Measurements from ENCODE around the gene XNDC1N.
"Not testable (repeated sequence)": the region's sequence is repeated elsewhere in the genome, so short reads cannot be mapped to it uniquely, and the experiment has no call there.

The XNDC1N gene

GRCh38 chr11:71908218-71908617 lies 20.2 kb downstream of the XNDC1N start:
- no peak for DNase-seq (ENCODE audit: low read depth, low spot score)
- TF ChIP-seq EZH2 (IDR thresholded peaks at IDR 0.05): no peak
- no peak for TF ChIP-seq POLR2AphosphoS5 (IDR thresholded peaks at IDR 0.05; ENCODE audit: borderline replicate concordance, low read depth, low read length)
- no peak for TF ChIP-seq FOXP2 (optimal IDR thresholded peaks at IDR 0.05; ENCODE audit: control extremely low read depth, extremely low read length, insufficient read depth)
- no peaks in the 10 kb centered on the region; the same call in 1 of the 2 replicates for H3K36me3 ChIP-seq (ENCODE audit: insufficient read depth, low read length)
- H3K27ac ChIP-seq: no peak overlapping the region
- no peak overlapping the region for H3K4me3 ChIP-seq
- H3K9ac ChIP-seq (ENCODE audit: insufficient read length): no peak overlapping the region
- no peaks in the 10 kb centered on the region for H3K9me3 ChIP-seq (ENCODE audit: low read depth, low read length)

GRCh38 chr11:71901137-71901536 lies 27.3 kb downstream of the XNDC1N start:
- not testable (repeated sequence) for DNase-seq (ENCODE audit: low read depth, low spot score); H3K36me3 ChIP-seq (ENCODE audit: insufficient read depth, low read length); H3K9ac ChIP-seq (ENCODE audit: insufficient read length); H3K4me3 ChIP-seq; H3K27ac ChIP-seq; H3K9me3 ChIP-seq (ENCODE audit: low read depth, low read length)

- H3K9me3 ChIP-seq (ENCODE audit: low read depth, low read length): no peaks in the 10 kb centered on the region
- H3K27ac ChIP-seq: no peak overlapping the region
- no peak overlapping the region for H3K4me3 ChIP-seq
- no peak for DNase-seq (ENCODE audit: low read depth, low spot score)
- no peak overlapping the region for H3K9ac ChIP-seq (ENCODE audit: insufficient read length)
- TF ChIP-seq POLR2AphosphoS5 (IDR thresholded peaks at IDR 0.05; ENCODE audit: borderline replicate concordance, low read depth, low read length) (no peak), EZH2 (IDR thresholded peaks at IDR 0.05) (no peak), FOXP2 (optimal IDR thresholded peaks at IDR 0.05; ENCODE audit: control extremely low read depth, extremely low read length, insufficient read depth) (no peak)
- H3K36me3 ChIP-seq (ENCODE audit: insufficient read depth, low read length): no peaks in the 10 kb centered on the region
Measured at GRCh38 chr11:71895961-71896360, 32.4 kb downstream of the XNDC1N start.

GRCh38 chr11:71889181-71889872 lies 39.1 kb downstream of the XNDC1N start:
- H3K36me3 ChIP-seq (ENCODE audit: insufficient read depth, low read length); H3K27ac ChIP-seq; H3K4me3 ChIP-seq; H3K9ac ChIP-seq (ENCODE audit: insufficient read length); DNase-seq (ENCODE audit: low read depth, low spot score); H3K9me3 ChIP-seq (ENCODE audit: low read depth, low read length): not testable (repeated sequence)

GRCh38 chr11:71888335-71889010 lies 39.9 kb downstream of the XNDC1N start:
- H3K9me3 ChIP-seq (ENCODE audit: low read depth, low read length): not testable (repeated sequence)

GRCh38 chr11:71885806-71886205 lies 42.6 kb downstream of the XNDC1N start:
- H3K9ac ChIP-seq (ENCODE audit: insufficient read length); H3K4me3 ChIP-seq; H3K9me3 ChIP-seq (ENCODE audit: low read depth, low read length); H3K36me3 ChIP-seq (ENCODE audit: insufficient read depth, low read length); DNase-seq (ENCODE audit: low read depth, low spot score); H3K27ac ChIP-seq: not testable (repeated sequence)

More at GRCh38 chr11:71888335-71889010, 39.9 kb downstream of the XNDC1N start:
- not testable (repeated sequence) for DNase-seq (ENCODE audit: low read depth, low spot score); H3K36me3 ChIP-seq (ENCODE audit: insufficient read depth, low read length); H3K27ac ChIP-seq; H3K9ac ChIP-seq (ENCODE audit: insufficient read length); H3K4me3 ChIP-seq
